Activated T-cell treated with anti-CD3 and anti-CD28 coated beads, Interleukin-2, amount 50 U/mL, for 24 hours (primary cell): ENCODE measurements around the gene ONECUT1.
A peak's percentile ranks its signal among the peaks of the same experiment; 100 is the strongest.

ENCODE experiments used
- DNase-seq: peaks from one replicate; pipeline ENCODE4 v3.0.0-alpha.2; 2020
- H3K27ac Mint-ChIP-seq: 2 replicates; pipeline ENCODE4 v1.8.0; 2020; ENCODE audit warnings: mild to moderate bottlenecking, mixed read lengths
- H3K27me3 Mint-ChIP-seq: 2 replicates; pipeline ENCODE4 v1.8.0; 2020; ENCODE audit warnings: mixed read lengths
- H3K36me3 Mint-ChIP-seq: 2 replicates; pipeline ENCODE4 v1.8.0; 2020; ENCODE audit warnings: low read depth, mixed read lengths
- H3K4me1 Mint-ChIP-seq: 2 replicates; pipeline ENCODE4 v1.8.0; 2020; ENCODE audit warnings: low read depth, mixed read lengths
- H3K4me3 Mint-ChIP-seq: 2 replicates; pipeline ENCODE4 v1.8.0; 2020; ENCODE audit warnings: mild to moderate bottlenecking, moderate library complexity, mixed read lengths
- H3K9me3 Mint-ChIP-seq: 2 replicates; pipeline ENCODE4 v1.8.0; 2020; ENCODE audit warnings: mixed read lengths

The ONECUT1 gene

GRCh38 chr15:52789008-52789600 is 1.0 kb downstream of the ONECUT1 start:
- H3K9me3 Mint-ChIP-seq: no peaks in the 10 kb centered on the region
- DNase-seq: no peak
- peaks cover 94% of the 10 kb centered on the region for H3K27me3 Mint-ChIP-seq
- H3K4me3 Mint-ChIP-seq: peak overlapping the region; percentile 55
- H3K27ac Mint-ChIP-seq: no peak overlapping the region
- peaks cover 44% of the 10 kb centered on the region for H3K4me1 Mint-ChIP-seq
- no peaks in the 10 kb centered on the region for H3K36me3 Mint-ChIP-seq

- no peak overlapping the region for H3K27ac Mint-ChIP-seq
Measured at GRCh38 chr15:52788099-52788986, 1.8 kb downstream of the ONECUT1 start.

GRCh38 chr15:52787549-52788098 is 2.5 kb downstream of the ONECUT1 start:
- peaks cover 94% of the 10 kb centered on the region for H3K27me3 Mint-ChIP-seq
- no peaks in the 10 kb centered on the region for H3K36me3 Mint-ChIP-seq
- no peaks in the 10 kb centered on the region for H3K9me3 Mint-ChIP-seq
- H3K4me3 Mint-ChIP-seq: no peak overlapping the region
- no peak for DNase-seq
- H3K27ac Mint-ChIP-seq: no peak overlapping the region
- H3K4me1 Mint-ChIP-seq: peaks cover 53% of the 10 kb centered on the region

More at GRCh38 chr15:52788099-52788986, 1.8 kb downstream of the ONECUT1 start:
- peaks cover 94% of the 10 kb centered on the region for H3K27me3 Mint-ChIP-seq
- H3K9me3 Mint-ChIP-seq: no peaks in the 10 kb centered on the region
- DNase-seq: no peak
- no peaks in the 10 kb centered on the region for H3K36me3 Mint-ChIP-seq
- H3K4me1 Mint-ChIP-seq: peaks cover 51% of the 10 kb centered on the region
- H3K4me3 Mint-ChIP-seq: peak overlapping the region; percentile 55

- no peak for DNase-seq
- Mint-ChIP-seq H3K9me3 (no peaks in the 10 kb centered on the region), H3K4me3 (no peak overlapping the region), H3K36me3 (no peaks in the 10 kb centered on the region), H3K27me3 (peaks cover 95% of the 10 kb centered on the region), H3K4me1 (peaks cover 53% of the 10 kb centered on the region), H3K27ac (peak overlapping the region; percentile 14)
Measured at GRCh38 chr15:52787123-52787503, 3.0 kb downstream of the ONECUT1 start.

GRCh38 chr15:52786436-52787122 is 3.6 kb downstream of the ONECUT1 start:
- no peak for DNase-seq
- no peak overlapping the region for H3K27ac Mint-ChIP-seq
- H3K36me3 Mint-ChIP-seq: no peaks in the 10 kb centered on the region
- H3K27me3 Mint-ChIP-seq: peaks cover 94% of the 10 kb centered on the region
- H3K9me3 Mint-ChIP-seq: no peaks in the 10 kb centered on the region
- no peak overlapping the region for H3K4me3 Mint-ChIP-seq
- peaks cover 53% of the 10 kb centered on the region for H3K4me1 Mint-ChIP-seq

GRCh38 chr15:52785672-52786406 is 4.3 kb downstream of the ONECUT1 start:
- no peaks in the 10 kb centered on the region for H3K9me3 Mint-ChIP-seq
- no peak overlapping the region for H3K4me3 Mint-ChIP-seq
- no peaks in the 10 kb centered on the region for H3K36me3 Mint-ChIP-seq
- DNase-seq: no peak
- H3K4me1 Mint-ChIP-seq: peaks cover 50% of the 10 kb centered on the region
- H3K27ac Mint-ChIP-seq: no peak overlapping the region
- H3K27me3 Mint-ChIP-seq: peaks cover 95% of the 10 kb centered on the region

- H3K9me3 Mint-ChIP-seq: no peaks in the 10 kb centered on the region
- H3K4me1 Mint-ChIP-seq: peaks cover 57% of the 10 kb centered on the region
- H3K27me3 Mint-ChIP-seq: peaks cover 96% of the 10 kb centered on the region
- no peak for DNase-seq
- no peaks in the 10 kb centered on the region for H3K36me3 Mint-ChIP-seq
- H3K27ac Mint-ChIP-seq: no peak overlapping the region
- no peak overlapping the region for H3K4me3 Mint-ChIP-seq
Measured at GRCh38 chr15:52784799-52785671, 5.1 kb downstream of the ONECUT1 start.

- no peaks in the 10 kb centered on the region for H3K36me3 Mint-ChIP-seq
- H3K4me3 Mint-ChIP-seq: no peak overlapping the region
- no peaks in the 10 kb centered on the region for H3K9me3 Mint-ChIP-seq
- peaks cover 54% of the 10 kb centered on the region for H3K4me1 Mint-ChIP-seq
- peak; percentile 68 for DNase-seq
- no peak overlapping the region for H3K27ac Mint-ChIP-seq
- H3K27me3 Mint-ChIP-seq: peaks cover 94% of the 10 kb centered on the region
Measured at GRCh38 chr15:52783929-52784798, 6.0 kb downstream of the ONECUT1 start.

GRCh38 chr15:52783191-52783829 is 6.8 kb downstream of the ONECUT1 start:
- Mint-ChIP-seq H3K4me3 (no peak overlapping the region), H3K27me3 (peaks cover 89% of the 10 kb centered on the region), H3K36me3 (no peaks in the 10 kb centered on the region), H3K27ac (no peak overlapping the region), H3K9me3 (no peaks in the 10 kb centered on the region), H3K4me1 (peaks cover 47% of the 10 kb centered on the region)
- peak; percentile 38 for DNase-seq

GRCh38 chr15:52782514-52782913 is 7.6 kb downstream of the ONECUT1 start:
- Mint-ChIP-seq H3K9me3 (no peaks in the 10 kb centered on the region), H3K4me3 (no peak overlapping the region), H3K27ac (no peak overlapping the region), H3K36me3 (no peaks in the 10 kb centered on the region), H3K4me1 (peaks cover 40% of the 10 kb centered on the region), H3K27me3 (peaks cover 88% of the 10 kb centered on the region)
- DNase-seq: no peak

GRCh38 chr15:52780172-52780980 is 9.8 kb downstream of the ONECUT1 start:
- H3K4me1 Mint-ChIP-seq: peaks cover 25% of the 10 kb centered on the region
- no peaks in the 10 kb centered on the region for H3K36me3 Mint-ChIP-seq
- peak overlapping the region; percentile 38 for H3K4me3 Mint-ChIP-seq
- DNase-seq: peak; percentile 75
- H3K9me3 Mint-ChIP-seq: no peaks in the 10 kb centered on the region
- H3K27me3 Mint-ChIP-seq: peaks cover 85% of the 10 kb centered on the region
- H3K27ac Mint-ChIP-seq: no peak overlapping the region

- no peaks in the 10 kb centered on the region for H3K9me3 Mint-ChIP-seq
- H3K4me3 Mint-ChIP-seq: no peak overlapping the region
- peaks cover 14% of the 10 kb centered on the region for H3K4me1 Mint-ChIP-seq
- no peak overlapping the region for H3K27ac Mint-ChIP-seq
- H3K36me3 Mint-ChIP-seq: no peaks in the 10 kb centered on the region
- DNase-seq: no peak
- peaks cover 71% of the 10 kb centered on the region for H3K27me3 Mint-ChIP-seq
Measured at GRCh38 chr15:52778457-52778856, 11.7 kb downstream of the ONECUT1 start.
